Fibroblast of skin of right quadriceps (primary cell): ENCODE results near the gene WNT16.
"Not testable (repeated sequence)": the region's sequence is repeated elsewhere in the genome, so short reads cannot be mapped to it uniquely, and the experiment has no call there.

Experiments used
- DNase-seq: peaks from one replicate; pipeline ENCODE4 v3.0.0-alpha.2; 2013

The WNT16 gene, protein sequence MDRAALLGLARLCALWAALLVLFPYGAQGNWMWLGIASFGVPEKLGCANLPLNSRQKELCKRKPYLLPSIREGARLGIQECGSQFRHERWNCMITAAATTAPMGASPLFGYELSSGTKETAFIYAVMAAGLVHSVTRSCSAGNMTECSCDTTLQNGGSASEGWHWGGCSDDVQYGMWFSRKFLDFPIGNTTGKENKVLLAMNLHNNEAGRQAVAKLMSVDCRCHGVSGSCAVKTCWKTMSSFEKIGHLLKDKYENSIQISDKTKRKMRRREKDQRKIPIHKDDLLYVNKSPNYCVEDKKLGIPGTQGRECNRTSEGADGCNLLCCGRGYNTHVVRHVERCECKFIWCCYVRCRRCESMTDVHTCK

GRCh38 chr7:121328508-121329190 is at the start of gene WNT16:
WNT16 (plus strand) TSS chr7:121329000; CDS start chr7:121329293, 293 bp downstream.
- peak; percentile 12 for DNase-seq

- peak; percentile 55 for DNase-seq
These were observed 49.7 kb upstream of the WNT16 start for GRCh38 chr7:121279060-121279620.

DNA sequence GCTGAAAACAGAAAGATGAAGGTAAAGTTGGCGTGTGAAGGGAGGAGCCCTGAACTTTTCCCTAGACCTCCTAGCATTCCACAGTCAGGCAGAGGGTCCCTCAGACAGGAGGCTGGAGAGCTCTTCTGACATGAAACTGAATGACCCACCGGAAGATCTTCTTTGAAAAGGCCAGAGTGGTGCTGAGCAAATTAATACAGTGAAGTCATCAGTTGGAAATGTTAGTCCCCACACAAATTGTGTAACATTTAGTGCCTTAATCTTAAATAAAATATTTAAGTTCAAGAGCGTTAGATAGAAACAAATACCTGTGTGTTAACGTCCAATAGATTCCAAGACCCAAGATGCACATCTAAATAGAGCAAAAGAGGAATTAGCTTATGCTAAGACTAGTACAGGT is 49.0 kb upstream of the WNT16 start:
- DNase-seq: no peak

GRCh38 chr7:121280656-121281055 is 48.1 kb upstream of the WNT16 start:
- DNase-seq: no peak

GRCh38 chr7:121282129-121282528 is 46.7 kb upstream of the WNT16 start:
- DNase-seq: no peak

- no peak for DNase-seq
These were observed 43.6 kb upstream of the WNT16 start for GRCh38 chr7:121285066-121285667.

- no peak for DNase-seq
These were observed 42.6 kb upstream of the WNT16 start for GRCh38 chr7:121286186-121286585.

- peak; percentile 62 for DNase-seq
These were observed 41.8 kb upstream of the WNT16 start for GRCh38 chr7:121286742-121287734.

GRCh38 chr7:121288894-121289293 is 39.9 kb upstream of the WNT16 start:
- DNase-seq: peak; percentile 87

DNA sequence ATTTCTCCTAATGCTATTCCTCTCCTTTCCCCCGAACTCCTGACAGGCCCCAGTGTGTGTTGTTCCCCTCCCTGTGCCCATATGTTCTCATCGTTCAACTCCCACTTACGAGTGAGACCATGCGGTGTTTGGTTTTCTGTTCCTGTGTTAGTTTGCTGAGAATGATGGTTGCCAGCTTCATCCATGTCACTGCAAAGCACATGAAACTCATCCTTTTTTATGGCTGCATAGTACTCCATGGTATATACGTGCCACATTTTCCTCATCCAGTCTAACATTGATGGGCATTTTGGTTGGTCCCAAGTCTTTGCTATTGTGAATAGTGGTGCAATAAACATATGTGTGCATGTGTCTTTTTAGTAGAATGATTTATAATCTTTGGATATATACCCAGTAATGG is 38.9 kb upstream of the WNT16 start:
- not testable (repeated sequence) for DNase-seq

DNA sequence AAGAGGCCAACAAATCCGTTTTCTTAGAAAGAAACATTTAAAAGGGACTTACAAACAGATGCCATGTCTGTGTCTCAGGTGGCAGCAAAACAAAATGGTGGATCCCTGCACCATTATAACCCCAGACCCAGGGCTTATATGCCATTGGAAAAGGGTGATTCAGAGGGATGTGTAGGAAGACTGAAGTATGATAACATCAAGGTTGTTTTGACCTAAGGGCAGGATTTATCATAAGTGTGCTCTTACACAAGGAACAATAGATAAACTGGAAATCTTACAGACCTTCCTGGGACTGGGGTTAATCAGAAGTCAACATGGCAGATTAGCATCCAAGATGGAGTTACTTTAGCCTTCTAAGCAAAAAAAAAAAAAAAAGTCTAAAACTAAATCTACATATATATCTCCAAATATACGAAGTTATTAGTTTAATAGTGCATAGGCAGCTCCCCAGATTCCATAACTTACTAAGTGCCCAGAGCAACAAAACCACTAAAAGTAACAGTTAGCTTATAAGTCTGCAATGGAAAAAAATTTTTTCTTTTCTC is 34.3 kb upstream of the WNT16 start:
- no peak for DNase-seq

DNA sequence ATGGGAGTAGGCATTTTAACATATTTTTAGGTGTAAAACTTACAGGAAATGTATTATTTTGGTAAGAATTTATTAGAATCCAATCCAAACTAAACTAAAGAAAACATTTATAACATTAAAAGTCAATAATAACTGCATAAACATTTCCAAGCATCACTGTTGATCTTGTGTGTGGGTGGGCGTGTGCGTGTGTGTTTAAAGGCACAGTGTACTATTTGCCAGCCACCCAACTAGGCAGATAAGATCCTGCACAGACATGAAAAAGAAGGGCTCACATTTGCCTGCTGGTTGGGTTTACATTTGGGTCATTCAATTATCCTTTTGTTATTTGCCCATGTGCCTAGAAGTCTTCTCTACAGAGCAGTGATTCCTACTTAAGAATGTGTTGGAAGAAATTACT is 31.0 kb upstream of the WNT16 start:
- no peak for DNase-seq

DNA sequence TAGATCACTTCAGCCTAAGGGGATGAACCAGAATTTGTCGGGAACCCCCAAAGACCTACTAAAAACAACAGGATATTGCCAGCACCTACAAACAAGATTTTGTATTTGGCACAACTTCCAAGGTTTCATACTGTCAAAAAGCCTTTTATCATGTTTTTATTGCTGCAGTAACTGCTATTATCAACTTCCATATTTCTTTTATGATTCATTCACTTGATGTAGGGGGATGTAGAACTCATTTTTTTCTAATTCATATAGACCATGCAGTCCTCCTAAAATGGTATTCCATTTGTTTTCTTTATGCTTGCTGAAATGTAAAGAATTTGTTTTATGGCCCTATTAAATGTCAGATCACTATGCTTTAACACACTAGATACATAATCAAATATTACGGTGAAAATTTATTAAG is 30.0 kb upstream of the WNT16 start:
- no peak for DNase-seq

GRCh38 chr7:121300685-121301420 is 27.9 kb upstream of the WNT16 start:
- DNase-seq: no peak

DNA sequence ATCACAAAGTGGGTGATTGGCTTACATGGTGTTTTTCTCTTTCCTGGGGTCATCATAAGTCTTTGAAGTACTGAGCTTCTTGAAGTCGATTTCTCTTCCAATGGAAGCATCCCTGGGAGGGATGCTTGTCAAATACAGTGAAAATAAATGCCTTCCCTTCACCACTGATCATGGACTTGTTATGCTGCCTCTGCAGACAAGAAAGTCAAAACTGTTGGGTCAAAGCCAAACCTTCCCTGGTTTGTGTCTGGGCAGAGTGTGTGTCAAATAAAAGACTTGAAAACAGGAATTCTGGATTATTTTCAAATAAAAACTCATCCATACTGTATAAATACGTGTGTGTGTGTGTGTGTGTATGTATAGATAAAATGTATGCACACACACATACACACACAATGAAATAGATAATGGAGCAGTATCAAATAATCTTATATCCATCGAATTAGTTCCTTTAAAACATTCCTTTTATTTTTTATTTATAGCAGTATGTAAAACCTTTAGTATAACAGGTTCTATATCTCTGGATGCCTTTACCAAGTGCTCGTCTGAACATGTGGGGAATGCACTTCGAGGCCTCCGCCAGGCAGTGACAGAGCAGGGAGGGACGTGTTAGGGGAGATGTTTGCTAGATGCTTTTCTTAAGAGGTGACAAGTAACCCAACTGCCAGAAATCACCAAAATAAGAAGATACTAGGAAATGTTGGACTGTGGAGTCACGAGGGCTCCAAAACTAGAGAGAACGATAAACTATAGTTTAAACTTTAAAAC is 27.2 kb upstream of the WNT16 start:
- DNase-seq: no peak

- peak; percentile 70 for DNase-seq
These were observed 26.5 kb upstream of the WNT16 start for GRCh38 chr7:121302214-121302745.

DNA sequence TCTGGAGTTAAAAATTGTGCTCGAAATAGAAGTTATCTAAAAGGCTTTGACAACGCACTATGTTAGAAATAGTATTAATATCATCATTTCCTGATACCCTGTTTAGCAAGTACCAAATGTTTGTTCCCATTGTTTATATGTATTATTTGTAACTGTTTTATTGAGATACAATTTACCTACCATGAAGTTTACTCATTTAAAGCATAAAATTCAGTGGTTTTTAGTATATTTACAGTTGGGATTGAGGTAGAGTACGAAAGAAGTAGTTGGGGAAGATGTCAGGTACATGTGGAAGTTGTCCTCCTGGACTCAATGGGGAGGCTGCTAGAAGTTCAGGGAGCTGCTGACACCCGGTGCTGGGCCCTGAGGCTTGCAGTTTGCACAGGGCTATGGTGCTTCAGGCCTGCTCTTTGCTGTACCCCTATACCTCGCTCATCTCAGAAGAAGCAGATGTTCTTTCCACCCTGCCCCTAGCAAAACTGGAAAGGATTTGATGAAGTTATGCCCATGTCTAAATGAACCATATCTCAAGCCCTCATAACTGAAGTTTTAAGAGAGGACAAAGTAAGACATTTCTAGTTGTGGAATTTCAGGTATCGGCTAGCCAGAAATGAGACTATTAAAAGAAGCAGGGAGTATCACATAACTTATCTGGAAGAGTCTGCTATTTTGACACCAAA is 25.2 kb upstream of the WNT16 start:
- DNase-seq: no peak

DNA sequence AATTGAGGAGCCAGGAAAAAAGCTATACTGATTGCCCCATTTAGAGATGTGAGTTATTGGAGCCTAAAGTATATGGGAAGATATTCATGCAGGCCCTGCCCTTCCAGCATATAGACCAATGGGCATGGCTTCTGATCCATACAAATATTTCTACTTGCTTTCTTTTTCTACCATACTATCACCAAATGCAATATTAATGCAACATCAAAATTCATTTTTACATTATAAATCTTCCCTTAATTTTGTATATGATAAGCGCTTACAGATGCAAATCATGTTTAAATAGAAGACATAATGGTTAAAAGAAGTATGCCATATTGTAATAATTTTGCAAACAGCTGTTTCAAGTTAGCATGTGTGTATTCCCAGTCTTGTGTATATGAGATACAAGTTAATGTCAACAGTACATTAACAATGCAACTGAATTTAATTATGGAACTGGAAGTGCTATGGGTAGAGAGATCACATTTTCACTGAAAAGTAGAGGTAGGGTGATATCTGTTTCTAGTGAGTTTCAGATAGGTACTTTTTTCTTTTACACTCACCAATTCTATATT is 24.6 kb upstream of the WNT16 start:
- peak; percentile 57 for DNase-seq

DNA sequence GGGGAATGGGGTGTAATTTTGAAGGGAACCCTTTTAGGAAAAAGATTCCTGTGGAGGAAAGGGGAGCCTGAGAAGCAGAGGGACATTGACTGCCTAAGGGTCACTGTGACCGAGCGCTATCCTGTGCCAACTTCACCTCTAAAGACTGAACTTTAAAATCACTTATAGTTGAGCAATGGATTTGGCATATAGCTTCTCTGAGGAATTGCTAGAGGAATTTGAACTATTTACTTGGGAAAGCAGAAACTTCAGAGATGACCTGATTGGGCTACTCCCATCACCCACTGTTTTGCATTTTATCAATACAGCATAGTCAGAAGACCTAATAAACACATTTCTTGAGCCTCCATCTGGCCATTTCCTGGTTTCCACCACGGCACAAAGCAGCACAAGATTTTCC is 23.7 kb upstream of the WNT16 start:
- peak; percentile 52 for DNase-seq
